Small intestine (tissue), 7 donors: ENCODE measurements around the gene SRRM1. TPM values are rescaled to one million over a fixed set of nuclear protein-coding genes. Genes with fewer than 3 reads are reported as not detected.
A peak's percentile ranks its signal among the peaks of the same experiment; 100 is the strongest.
"Not testable (repeated sequence)": the region's sequence is repeated elsewhere in the genome, so short reads cannot be mapped to it uniquely, and the experiment has no call there.

ENCODE experiments used
- DNase-seq, 2 donors: peaks; one replicate each; pipeline versions ENCODE4 v3.0.0 to v3.0.0-alpha.2; 2013
- FAIRE-seq: peaks from 2 replicates; lab custom pipeline; 2012; peaks lifted over from hg19 to GRCh38; lab: Jason Lieb, UNC
- H3K27ac ChIP-seq, 3 donors: one replicate each; pipeline ENCODE4 v1.5.1; 2013; ENCODE audit warnings: low read length in 2 of 3, mild to moderate bottlenecking in 2 of 3, control low read depth in 1 of 3, inconsistent platforms in 1 of 3, low read depth in 1 of 3, moderate library complexity in 1 of 3
- H3K27me3 ChIP-seq, 3 donors: one replicate each; pipeline ENCODE4 v1.6.1; 2013; ENCODE audit warnings: low read length in 3 of 3, inconsistent platforms in 1 of 3; ENCODE audit not compliant: control insufficient read depth in 3 of 3, insufficient read depth in 3 of 3
- H3K36me3 ChIP-seq, 3 donors: one replicate each; pipeline ENCODE4 v1.6.1; 2013; ENCODE audit warnings: low read length in 3 of 3, inconsistent platforms in 1 of 3, low read depth in 1 of 3, mild to moderate bottlenecking in 1 of 3, moderate library complexity in 1 of 3; ENCODE audit not compliant: control insufficient read depth in 3 of 3, insufficient read depth in 2 of 3
- H3K4me1 ChIP-seq, 3 donors: one replicate each; pipeline ENCODE4 v1.6.1; 2013; ENCODE audit warnings: low read length in 2 of 3, inconsistent platforms in 1 of 3, low read depth in 1 of 3, mild to moderate bottlenecking in 1 of 3, moderate library complexity in 1 of 3; ENCODE audit not compliant: control insufficient read depth in 3 of 3, insufficient read depth in 2 of 3
- H3K4me3 ChIP-seq, 3 donors: one replicate each; pipeline ENCODE4 v1.5.1; 2013; ENCODE audit warnings: low read length in 3 of 3, control low read depth in 1 of 3, inconsistent platforms in 1 of 3, low read depth in 1 of 3, mild to moderate bottlenecking in 1 of 3, moderate library complexity in 1 of 3
- H3K9me3 ChIP-seq, 2 donors: one replicate each; pipeline ENCODE4 v1.6.1; 2013; ENCODE audit warnings: low read depth in 1 of 2, low read length in 1 of 2; ENCODE audit not compliant: control insufficient read depth in 2 of 2, insufficient read depth in 1 of 2
- WGBS, 3 donors: extraction: QIAGEN DNeasy Blood & Tissue Kit; methylation state at CpG; one replicate each; pipeline ENCODE4 v1.1.7; 2013; 5-methylcytosine and 5-hydroxymethylcytosine counted together
- polyA plus RNA-seq, 4 donors: library from polyadenylated mRNA; stranded (reverse) in 3 of 4; unstranded in 1 of 4; fragments of 200-250 nt in 3 of 4; fragments of 120-200 nt in 1 of 4; gene quantifications; one replicate each; pipeline versions ENCODE4 v1.2.1 to v1.2.3, GENCODE V29; 2013
- donor health status: healthy with polysubstance abuse.
- donor health status: control.
- donor health status: control.
- donor health status: Bipolar disorder and iron deficiency.
- donor health status: healthy.

The SRRM1 gene
- polyA plus RNA-seq, 4 donors = 24.0 to 107 (median 34.3) TPM

DNA sequence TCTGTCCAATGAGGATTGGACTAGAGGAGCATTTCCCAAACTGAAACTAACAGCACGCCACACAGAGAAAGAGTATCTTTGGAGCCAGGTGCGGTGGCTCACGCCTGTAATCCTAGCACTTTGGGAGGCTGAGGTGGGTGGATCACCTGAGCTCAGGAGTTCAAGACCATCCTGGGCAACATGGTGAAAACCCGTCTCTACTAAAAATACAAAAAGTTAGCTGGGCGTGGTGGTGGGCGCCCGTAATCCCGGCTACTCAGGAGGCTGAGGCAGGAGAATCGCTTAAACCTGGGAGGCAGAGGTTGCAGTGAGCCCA is 62.9 kb downstream of the SRRM1 start:
- not testable (repeated sequence) for H3K4me3 ChIP-seq, FAIRE-seq
- peak overlapping the region in 2 of 3 donors; percentile 17 to 55 for H3K27ac ChIP-seq

DNA sequence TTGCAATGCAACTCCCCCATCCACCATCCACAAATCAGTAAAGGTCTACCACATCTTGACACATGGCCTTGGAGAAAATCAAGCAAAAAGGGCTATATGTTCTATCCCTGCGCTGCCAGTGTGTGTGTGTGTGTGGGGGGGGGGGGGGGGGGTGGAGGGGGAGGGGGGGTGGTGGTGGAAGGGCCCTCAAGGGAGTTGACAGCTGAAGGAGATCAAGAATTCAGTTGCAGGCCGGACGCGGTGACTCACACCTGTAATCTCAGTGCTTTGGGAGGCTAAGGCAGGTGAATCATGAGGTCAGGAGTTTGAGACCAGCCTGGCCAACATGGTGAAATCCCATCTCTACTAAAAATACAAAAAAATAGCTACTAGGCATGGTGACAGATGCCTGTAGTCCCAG is 64.6 kb downstream of the SRRM1 start:
- H3K27ac ChIP-seq = no peak overlapping the region
- WGBS, 3 donors = 68 to 95% (median 82%) methylated on average over 3 to 4 of the region's 4 CpGs
- FAIRE-seq (no peak), DNase-seq (no peak)
- H3K4me3 ChIP-seq = no peak overlapping the region
- H3K27me3 ChIP-seq = no peaks in the 10 kb centered on the region
- peaks cover 0 to 2% (median 0%) of the 10 kb centered on the region in 3 donors for H3K4me1 ChIP-seq
- H3K36me3 ChIP-seq = no peaks in the 10 kb centered on the region
- no peaks in the 10 kb centered on the region for H3K9me3 ChIP-seq

More for the DNA sequence above, 62.9 kb downstream of the SRRM1 start:
- 71 to 89% (median 81%) methylated on average over 9 of the region's 9 CpGs for WGBS, 3 donors
- not testable (repeated sequence) for H3K36me3 ChIP-seq, DNase-seq, H3K9me3 ChIP-seq, H3K4me1 ChIP-seq, H3K27me3 ChIP-seq

DNA sequence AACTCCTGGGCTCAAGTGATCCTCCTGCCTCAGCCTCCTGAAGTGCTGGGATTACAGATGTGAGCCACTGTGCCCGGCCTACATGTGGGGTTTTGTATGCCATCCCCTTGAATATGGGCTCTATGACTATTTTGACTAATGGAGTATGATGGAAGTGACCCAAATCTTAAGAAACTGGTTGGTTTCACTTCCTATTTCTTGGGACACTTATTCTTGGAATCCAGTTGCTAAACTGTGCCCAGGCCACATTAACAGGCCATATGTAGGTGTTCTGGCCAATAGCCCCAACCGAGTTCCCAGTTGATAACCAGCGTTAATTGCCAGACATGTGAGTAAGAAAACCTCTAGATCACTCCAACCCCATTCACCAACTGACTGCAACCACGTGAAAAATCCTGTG is 65.8 kb downstream of the SRRM1 start:
- Histone ChIP-seq H3K4me3 (no peak overlapping the region), H3K27me3 (no peaks in the 10 kb centered on the region), H3K36me3 (no peaks in the 10 kb centered on the region), H3K4me1 (peaks cover 0 to 2% (median 0%) of the 10 kb centered on the region in 3 donors), H3K9me3 (no peaks in the 10 kb centered on the region), H3K27ac (no peak overlapping the region)
- FAIRE-seq (no peak), DNase-seq (no peak)
- WGBS, 3 donors = 79 to 87% (median 83%) methylated on average over 4 of the region's 4 CpGs

DNA sequence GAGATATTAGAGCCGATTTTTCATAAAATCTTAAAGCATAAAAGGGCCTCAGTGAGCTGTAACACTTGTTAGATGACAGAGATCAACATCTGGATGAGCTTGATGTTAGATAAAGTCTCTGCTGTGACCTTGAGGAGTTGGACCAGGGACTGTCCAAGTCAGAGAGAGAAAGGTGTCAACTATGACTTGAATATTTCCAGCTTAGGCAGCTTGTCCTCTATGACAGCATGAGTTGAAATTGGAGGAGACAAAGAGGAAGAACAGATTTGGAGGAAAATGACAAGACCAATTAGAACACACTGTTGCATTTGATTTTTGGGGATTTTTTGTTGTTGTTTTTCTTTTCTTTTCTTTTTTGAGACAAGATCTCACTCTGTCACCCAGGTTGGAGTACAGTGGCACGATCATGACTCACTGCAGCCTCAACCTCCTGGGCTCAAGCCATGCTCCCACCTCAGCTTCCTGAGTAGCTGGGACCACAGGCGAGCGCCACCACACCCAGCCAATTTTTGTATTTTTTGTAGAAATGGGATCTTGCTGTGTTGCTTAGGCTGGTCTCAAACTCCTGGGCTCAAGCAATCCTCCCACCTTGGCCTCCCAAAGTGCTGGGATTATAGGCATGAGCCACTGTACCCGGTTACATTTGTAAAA is 66.8 kb downstream of the SRRM1 start:
- 70 to 81% (median 78%) methylated on average over 5 of the region's 5 CpGs for WGBS, 3 donors
- Histone ChIP-seq H3K27me3 (no peaks in the 10 kb centered on the region), H3K4me1 (peaks cover 0 to 2% (median 0%) of the 10 kb centered on the region in 3 donors), H3K9me3 (no peaks in the 10 kb centered on the region), H3K27ac (no peak overlapping the region), H3K4me3 (no peak overlapping the region), H3K36me3 (no peaks in the 10 kb centered on the region)
- FAIRE-seq = no peak
- no peak for DNase-seq

DNA sequence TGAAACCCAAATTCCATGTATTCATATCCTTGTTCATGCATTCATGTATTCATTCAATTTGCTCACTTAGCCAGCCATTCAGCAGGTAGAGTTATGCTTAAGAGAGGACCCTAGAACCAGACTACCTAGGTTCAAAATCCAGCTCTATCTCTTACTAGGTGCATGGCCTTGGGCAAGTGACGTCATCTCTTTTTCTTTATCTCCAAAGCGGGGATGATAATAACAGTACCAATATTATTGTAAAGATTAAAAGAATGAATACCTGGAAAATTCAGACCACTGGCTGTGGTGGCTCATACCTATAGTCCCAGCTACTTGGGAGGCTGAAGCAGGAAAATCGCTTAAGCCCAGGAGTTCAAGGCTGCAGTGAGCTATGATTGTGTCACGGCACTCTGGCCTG is 68.2 kb downstream of the SRRM1 start:
- DNase-seq (no peak), FAIRE-seq (no peak)
- WGBS, 3 donors = 43 to 81% (median 62%) methylated on average over 4 of the region's 4 CpGs
- Histone ChIP-seq H3K9me3 (no peaks in the 10 kb centered on the region), H3K4me1 (no peaks in the 10 kb centered on the region), H3K4me3 (no peak overlapping the region), H3K27me3 (no peaks in the 10 kb centered on the region), H3K36me3 (no peaks in the 10 kb centered on the region), H3K27ac (no peak overlapping the region)

DNA sequence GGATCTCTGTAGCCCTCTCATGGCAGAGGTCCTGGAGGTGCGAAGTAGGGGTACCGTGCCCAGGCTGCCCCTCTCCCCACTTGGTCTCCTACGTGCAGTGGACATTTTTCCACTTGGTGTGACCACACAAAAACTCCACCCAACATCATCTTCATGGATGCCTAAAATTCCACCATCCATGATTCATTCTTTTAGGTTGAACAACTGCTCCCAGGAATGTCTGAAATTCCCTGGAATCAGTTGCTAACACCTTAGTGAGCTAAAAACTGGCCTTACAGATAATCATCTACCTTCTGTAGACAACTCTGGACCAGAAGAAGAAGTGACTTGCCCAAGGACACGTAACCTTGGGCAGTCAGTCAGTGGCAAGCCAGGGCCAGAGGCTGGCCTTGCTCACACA is 70.1 kb downstream of the SRRM1 start:
- FAIRE-seq (no peak), DNase-seq (no peak)
- Histone ChIP-seq H3K4me1 (no peaks in the 10 kb centered on the region), H3K27ac (no peak overlapping the region), H3K9me3 (no peaks in the 10 kb centered on the region), H3K4me3 (no peak overlapping the region), H3K27me3 (no peaks in the 10 kb centered on the region), H3K36me3 (no peaks in the 10 kb centered on the region)
- 86 to 93% (median 89%) methylated on average over 4 of the region's 4 CpGs for WGBS, 3 donors

DNA sequence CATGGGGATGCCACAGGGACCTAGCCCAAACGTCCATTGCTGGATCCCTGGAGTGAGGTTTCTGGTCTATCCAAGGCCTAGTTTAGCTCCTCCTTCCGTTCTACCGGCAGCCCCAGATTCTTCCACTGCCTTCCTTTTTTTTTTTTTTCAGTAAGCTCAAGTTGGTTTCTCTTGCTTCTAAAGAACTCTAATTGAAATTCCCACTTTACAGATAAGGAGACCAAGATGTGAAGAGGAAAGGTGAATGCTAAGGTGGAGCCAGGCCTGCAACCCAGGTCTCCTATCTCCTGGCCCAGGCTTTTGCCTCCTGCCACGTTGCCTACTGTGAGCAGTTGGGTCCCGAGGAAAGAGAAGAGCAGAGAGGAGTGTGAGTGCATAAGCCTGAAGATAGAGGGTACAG is 70.6 kb downstream of the SRRM1 start:
- Histone ChIP-seq H3K27ac (no peak overlapping the region), H3K9me3 (no peaks in the 10 kb centered on the region), H3K4me1 (no peaks in the 10 kb centered on the region), H3K36me3 (no peaks in the 10 kb centered on the region), H3K4me3 (no peak overlapping the region), H3K27me3 (no peaks in the 10 kb centered on the region)
- 77 to 80% (median 79%) methylated on average over 5 of the region's 5 CpGs for WGBS, 3 donors
- DNase-seq = no peak
- no peak for FAIRE-seq

DNA sequence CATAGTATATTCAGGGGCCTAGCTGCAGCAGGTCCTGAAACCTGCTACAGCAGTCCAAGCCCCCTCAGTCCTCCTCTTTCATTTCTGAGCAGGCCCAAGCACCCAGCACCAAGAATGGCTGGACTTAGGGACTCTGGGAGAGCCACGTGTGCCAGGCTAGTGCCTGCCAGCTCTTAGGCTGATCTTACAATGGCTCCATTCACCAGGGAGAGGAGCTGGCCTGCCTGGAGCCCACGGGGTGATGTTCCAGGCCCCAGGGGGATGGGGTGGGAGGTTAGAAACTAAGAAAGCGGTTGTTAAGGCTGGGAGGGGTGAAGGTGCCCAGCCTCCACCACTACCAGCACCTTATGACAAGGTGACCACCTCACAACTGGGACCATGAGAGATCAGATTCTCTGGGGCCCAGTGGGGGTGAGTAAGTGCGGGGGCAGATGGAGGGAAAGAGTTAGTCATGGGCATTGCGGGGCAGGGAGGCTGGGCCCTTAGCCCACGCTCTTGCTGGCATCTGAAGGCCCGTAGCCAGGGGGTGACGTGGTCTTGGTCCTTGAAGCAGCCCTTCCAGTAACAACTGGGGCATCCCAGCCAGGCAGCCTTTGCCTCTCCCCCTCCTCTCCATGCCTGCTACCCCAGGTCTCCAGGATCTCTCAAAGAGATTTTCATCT is 71.9 kb downstream of the SRRM1 start:
- H3K36me3 ChIP-seq = no peaks in the 10 kb centered on the region
- DNase-seq (no peak), FAIRE-seq (no peak)
- H3K9me3 ChIP-seq = no peaks in the 10 kb centered on the region
- no peak overlapping the region for H3K27ac ChIP-seq
- H3K4me1 ChIP-seq = no peaks in the 10 kb centered on the region
- no peaks in the 10 kb centered on the region for H3K27me3 ChIP-seq
- WGBS, 3 donors = 79 to 86% (median 81%) methylated on average over 8 of the region's 8 CpGs
- H3K4me3 ChIP-seq = no peak overlapping the region
